Left forelimb (tissue), 1 donor: Measurements from ENCODE around the gene SLC45A1.

ENCODE experiments used
- DNase-seq: peaks from one replicate; pipeline ENCODE4 v3.0.0-alpha.2; 2018; ENCODE audit warnings: low spot score

SLC45A1 gene

DNA sequence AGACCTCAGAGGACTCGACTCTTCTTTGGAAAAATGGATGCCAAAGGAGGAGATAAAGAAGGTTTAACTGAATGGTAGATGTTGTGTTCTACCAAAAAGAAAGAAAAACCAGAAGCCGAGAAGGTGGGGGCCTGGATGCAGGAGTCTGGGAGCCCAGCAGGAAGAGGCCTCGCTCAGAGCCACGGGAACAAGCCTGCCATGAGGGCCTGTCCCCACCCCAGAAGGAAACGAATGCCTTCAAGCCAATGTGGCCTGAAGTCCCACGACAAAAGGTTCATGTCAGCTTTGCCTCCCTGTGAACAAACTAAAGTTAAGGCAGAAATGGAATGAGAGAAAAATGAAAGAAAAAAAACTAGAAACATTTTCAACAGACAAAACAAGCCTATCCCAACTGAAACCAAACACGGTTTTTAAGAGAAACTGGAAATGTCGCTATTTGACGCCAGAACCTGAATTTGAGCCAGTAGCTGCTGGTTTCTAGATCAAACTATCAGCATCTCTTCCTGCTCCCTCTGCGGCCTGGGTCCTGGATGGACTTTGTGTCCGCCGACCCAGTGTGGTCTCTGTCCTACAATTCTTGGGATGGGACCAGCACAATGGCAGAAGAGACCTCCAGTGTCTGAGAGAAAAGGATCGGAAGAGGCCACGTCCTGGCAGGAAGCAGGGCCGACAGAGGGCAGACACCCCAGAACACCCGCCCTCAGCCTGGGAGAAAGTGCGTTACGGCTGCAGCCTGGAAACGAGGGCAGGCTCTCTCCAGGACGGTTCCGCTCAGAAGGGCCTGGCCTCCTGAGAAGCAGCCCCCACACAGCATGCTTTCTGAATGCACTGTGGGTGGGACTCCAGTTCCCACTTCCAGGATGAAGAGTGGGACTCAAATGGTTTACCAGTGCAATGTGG, 35.2 kb downstream of the SLC45A1 start:
- DNase-seq: no peak

DNA sequence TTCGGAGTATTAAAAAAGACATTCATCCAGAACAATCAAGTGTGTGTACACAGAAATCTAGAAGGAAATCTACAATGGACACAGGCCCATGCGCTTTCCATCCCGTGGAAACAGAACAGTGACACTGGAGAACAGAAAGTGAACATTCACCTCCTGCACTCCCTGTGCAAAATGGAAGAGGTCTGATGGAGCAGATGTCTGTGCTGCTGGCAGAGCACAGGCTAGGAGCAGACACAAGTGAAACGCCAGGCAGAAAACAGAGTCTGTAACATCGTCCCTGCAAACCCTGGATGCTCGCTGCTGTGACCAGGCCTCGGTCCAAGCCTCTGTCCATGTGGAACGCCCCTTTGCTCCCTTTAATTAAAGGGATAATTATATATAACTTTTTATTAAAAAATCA, 36.1 kb downstream of the SLC45A1 start:
- DNase-seq: no peak

DNA sequence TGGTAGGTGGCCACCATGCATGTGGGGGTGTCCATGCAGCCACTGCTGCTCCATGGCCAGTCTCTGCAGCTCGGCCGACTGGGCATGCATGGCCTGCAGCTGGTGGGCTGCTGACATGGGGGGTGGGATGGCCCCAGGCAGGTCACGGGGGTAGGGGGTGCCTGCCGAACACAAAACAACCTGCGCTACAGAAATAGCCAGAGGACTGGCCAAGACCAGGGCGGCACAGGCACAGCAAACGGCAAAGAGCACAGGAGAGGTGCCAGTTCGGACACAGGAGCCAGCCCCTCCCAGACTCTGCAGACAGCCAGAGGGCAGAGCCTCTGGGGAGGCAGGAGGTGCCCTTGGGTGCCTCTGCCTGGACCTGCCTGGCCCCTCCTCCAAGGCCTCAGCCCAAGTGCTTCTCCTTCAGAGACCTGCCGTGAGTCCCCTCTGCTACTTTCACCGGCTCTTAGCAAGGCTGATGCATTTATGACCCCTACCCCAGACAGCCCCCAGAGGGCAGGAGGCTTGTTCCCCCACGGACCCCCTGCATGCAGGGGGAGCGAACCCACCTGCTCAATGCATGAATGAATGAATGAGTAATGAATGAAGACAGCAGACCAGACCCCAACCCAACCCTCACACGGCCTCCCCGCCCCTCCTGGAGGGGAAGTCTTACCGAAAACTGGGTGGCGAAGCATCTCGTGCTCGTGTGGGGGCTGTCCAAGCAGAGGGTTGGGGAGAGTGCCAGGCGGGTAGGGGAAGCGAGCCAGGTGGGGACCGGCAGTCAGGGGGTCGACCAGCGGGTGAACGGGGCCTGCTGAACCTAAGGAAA, 37.7 kb downstream of the SLC45A1 start:
- no peak for DNase-seq

DNA sequence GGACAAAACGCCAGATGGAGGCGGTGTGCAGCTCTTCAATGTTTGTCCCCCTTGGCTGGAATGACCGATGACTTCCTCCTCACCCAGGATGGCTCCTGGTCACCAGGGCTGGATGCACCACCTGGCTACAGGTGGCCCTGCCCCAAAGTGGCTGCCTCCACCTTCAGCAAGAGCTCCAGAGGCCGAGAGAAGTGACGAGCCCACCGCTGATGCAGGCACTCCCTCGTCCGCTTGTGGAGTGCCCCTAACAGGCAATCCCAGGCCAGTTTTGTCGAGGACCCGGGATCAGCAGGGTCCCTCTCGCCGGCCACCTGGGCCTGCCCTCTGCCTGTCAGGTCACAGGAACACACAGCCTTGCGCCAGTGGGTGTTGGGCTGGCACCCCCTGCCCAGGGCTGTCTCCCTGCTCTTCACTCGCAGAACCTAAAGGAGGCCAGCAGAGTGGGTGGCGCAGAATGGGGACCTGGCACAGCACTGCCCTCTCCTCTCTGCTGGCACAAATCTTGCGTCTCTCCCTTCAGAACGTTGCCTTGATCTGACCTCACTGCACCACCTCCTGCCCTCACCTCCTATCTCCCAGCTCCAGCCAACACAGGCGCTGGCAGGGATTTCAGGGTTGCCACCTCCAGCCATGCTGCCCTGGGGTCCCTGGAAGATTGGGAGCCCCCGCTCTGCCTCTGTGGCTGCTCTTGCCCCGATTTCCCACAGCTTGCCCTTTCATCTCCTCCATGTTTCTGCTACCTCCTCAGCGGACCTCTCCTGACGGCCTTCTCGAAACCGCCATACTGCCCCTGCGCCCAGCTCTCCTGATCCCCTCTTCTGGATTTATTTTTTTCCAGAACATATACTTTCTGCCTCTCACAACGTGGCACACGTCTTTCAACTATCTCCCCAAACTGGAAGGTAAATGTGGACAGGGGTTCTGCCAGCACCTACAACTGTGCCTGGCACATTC, 38.6 kb downstream of the SLC45A1 start:
- no peak for DNase-seq

DNA sequence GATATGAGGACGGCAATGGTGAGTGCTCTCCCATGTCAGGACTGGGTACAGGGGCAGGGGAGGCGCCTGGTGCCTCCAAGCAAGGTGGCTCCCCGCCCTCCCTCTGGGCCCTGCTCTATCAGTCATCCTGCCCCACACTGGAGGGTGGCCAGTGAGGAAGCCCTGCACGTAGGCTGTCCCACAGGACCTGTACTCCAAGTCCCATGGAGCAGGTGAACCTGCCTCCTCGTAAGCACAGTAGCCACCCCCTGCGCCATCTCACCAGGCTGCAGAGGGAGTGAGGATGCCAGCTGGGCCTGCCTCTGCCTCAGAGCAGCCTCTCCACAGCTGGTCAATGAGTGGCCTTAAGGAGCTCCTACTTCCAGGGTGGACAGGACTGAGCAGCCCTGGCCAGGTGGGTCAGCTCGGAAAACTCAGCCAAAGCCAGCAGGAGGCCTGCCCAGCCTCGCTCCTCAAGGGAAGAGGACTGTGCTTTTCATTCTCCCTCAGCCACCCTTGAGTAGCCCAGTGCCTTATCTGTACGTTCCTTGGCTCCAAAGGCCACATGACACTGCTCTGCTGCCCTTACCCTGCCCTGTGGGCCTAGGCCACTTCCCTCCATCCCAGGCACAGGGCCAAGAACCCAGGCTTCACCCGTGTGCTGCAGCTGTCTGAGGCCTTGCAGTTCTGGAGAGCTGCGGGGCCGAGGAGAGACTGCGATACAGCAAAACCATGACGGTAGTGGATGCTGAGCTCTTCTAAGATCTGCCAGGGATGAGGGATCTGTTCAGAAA, 39.6 kb downstream of the SLC45A1 start:
- no peak for DNase-seq

DNA sequence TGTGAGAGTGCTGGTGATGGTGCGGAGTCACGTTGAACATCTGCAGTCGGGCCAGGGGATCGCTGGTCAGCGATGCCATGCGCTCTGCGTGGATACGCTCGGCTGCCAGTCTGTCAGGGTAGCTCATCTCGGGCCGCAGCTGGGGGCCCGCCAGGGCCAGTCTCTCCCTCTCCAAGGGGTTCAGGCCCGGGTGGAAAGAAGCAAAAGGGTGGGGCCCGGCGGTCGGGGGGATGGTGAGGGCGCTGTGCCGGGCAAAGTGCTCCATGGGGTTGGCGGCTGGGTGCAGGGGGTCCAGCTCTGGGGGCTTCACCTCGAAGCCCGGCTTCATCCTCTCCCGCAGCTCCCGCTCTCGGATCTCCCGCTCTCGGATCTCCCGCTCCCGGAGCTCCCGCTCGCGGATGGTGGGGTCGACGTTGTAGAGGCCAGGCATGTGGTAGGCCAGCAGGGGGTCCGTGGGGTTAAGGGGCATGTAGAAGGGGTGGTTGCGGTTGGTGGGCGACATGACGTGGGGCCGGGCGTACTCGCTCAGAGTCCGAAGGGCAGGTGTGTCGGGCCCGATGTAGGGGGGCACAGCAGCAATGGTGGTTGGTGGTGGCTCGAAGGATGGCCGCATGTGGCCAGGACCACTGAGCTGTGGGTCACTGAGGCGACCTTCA, 40.5 kb downstream of the SLC45A1 start:
- no peak for DNase-seq

DNA sequence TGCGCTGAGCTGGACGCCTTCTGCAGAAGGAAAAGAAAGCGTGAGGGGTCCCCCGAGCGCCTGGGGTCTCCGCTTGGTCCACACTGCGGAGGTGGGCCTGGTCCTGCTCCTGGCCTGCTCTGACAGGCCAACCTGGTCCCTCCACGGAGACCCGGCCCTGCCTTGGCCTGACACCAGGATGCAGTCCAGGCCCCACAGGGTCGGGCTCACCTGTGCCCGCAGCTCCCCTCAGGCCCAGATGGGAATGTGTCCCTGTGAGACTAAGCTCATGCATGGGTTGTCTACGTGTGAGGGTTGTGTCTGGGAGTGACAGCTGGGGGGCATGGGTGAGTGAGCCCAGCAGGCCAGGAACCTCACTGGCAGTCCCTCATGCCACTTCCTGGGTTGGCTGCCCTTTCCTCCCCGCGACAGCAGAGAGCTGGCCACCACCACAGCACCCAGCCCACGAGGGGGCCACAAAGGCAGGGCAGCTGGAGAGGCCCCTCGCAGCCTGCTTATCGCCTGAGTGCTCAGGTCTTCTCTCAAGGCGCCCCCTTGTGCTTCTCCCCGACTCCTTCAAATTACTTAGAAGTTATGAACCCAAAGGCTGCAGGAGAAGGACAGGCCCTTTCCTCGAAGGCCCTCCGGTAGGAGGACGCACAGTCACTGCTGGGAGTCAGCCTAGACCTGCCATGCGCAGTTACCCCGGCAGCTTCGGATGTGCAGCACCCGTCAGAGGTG, 41.1 kb downstream of the SLC45A1 start:
- DNase-seq: no peak

DNA sequence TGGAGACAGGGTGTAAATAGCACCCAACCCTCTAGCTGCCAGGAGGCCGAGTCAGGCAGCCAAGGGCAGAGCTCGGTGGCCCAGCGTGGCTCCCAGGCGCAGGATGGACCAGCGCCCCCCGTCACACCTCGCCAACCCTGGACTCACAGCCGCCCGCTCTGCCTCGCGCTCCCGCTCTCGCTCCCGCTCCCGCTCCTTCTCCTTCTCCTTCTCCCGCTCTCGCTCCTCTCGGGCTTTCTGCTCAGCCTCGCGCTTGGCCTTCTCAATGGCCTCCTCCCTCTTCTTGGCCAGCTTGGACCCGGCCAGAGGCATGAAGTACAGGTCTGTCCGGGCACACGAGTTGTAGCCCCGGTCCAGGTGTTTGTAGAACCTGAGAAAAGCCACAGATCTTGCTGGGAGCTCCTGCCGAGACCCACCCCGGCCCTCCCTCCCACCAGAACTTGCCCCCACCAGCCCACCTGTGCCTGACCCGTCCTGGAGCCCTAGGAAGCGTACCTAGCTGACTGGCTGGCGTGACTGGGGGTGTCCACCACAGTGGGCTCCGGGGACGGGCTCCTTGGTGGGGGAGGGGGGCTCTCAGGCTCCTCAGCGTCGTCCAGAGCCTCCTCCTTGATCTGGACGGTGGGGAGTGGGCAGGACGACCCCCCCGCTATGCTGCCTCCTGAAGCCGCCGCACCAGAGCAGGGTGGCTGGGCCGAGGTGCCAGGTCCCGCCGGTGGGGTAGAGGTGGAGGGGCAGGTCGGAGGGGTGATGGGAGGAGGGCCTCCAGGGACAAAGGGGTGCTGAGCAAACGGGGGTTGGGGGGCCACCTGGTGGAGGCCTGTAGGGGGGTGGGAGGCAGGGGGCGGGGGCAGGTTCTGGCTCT, 41.9 kb downstream of the SLC45A1 start:
- no peak for DNase-seq

DNA sequence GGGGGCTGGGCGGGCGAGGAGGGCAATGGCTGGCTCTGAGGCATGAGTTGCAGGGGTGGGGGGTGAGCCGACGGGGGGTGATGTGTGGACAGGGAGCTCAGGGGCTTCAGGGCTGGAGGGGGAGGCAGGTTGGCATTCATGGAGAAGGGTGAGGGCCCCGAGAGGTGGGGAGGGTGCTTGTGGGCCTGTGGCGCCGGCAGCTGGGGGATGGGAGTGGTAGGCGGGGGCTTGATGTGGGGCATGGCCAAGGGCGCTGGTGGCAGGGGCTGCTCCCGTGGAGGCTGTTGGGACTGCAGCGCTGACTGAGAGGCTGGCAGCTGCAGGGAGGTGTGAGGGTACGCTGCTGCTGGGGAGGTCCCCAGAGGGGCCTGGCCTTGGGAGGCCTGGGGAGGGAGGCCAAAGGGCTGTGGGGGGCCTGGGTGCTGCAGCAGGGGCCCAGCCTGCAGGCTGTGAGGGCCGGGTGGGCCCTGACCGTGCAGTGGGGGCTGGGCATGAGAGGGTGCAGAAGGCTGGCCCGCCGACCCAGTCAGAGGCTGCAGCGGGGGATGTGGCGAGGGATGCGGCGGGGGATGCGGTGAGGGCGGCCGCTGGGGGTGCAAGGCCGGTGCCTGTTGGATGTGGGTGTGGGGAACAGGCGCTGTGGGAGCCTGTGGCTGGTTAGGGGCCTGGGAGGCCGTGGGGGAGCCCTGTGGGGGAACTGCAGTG, 42.7 kb downstream of the SLC45A1 start:
- no peak for DNase-seq

DNA sequence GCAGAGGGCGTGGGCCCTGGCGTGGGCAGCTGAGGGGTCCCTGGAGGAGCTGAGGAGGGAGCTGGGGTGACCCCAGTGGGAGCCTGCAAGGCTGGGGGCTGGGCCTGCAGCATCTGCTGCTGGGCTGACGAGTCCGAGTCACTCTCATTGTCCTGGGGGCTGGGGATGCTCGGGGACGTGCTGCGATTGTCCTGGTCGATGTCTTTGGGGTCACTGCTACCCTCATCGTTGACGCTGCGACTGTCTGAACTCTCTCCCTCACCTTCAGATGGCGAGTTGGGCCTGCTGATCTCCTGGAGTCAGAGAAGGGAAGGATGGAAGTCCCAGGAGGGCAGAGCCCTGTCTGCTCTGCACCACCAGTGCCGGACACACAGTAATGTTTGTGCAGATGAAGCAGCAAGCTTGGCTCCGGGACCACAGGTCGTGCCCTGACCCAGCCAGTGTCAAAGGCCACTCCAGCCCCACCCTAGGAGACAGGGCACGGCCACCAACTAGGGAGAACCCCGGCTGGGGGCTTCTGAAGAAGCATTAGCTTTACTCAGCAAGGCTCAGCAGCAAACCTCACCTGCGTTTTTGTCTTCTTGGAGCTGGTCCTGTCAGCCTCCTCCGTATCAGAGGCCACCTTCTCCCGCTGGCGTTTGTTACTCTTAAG, 43.4 kb downstream of the SLC45A1 start:
- DNase-seq: no peak

DNA sequence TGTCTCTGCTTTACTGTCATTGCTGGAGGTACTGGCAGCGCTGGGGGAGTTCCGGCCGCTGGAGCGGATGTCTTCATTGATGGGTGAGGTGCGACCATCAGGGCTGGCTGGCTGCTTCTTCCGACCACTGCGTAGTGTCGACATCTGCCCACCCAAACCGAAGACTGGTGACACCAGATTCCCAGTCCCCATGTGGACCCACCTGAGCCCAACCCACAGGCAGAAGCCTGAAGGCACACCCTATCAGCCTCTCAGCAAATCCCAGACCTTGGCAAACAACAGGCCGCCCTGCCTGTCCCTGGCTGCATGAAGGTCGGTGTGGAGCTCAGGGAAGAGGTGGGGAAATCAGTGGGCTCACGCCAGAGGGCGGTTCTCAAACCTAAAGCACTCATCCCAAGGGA, 44.8 kb downstream of the SLC45A1 start:
- no peak for DNase-seq

DNA sequence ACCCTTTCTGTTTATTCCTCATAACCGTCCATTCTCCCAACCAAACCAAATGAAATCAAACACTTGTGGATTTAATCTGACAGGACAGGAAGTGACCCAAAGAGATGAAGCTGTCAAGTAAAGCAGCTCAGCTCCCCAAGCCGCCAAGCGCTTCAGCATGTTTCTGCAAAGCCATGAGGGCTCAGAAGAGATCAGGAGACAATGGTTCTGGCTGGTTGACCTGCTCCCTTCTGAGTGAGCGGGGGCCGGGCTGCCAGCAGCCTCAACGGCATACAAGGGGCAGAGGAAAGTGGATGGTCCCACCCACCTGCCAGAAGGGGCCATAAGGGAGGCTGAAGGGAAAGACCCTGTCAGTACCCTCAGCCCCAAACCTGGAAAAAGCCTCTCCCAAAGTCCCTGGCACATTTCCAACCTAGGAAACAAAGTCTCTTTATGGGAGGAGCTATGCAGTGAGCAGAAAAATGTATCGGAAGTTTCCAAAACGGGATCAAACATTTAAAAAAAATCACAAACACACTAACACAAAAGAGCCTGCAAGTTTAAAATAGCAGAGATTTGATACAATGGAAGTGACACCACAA, 45.4 kb downstream of the SLC45A1 start:
- DNase-seq: no peak

DNA sequence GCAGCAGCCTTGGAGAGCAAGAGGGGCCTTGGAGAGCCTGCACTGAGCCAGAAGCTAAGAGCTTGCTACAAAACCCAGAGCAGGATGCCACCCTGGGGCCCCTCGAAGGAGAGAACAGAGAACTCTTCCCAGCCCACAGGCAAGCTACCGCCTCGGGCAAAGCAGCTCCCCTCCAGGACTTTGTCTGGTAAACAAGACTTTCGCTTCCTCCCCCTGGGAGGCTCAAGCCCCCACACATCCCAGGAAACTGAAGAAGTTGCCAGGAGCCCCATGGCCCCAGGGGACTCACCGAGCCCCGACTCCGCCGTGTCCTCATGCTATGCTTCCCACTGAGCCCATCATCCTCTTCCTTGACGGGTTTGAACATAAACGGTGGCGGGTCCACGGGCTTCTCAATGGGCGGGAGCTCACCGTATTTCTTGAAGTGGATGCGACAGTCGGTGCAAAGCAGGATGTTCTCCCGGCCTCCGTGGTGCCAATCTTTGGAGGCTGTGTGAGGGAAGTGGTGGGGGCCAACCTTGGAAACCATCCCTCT, 45.9 kb downstream of the SLC45A1 start:
- DNase-seq: no peak

DNA sequence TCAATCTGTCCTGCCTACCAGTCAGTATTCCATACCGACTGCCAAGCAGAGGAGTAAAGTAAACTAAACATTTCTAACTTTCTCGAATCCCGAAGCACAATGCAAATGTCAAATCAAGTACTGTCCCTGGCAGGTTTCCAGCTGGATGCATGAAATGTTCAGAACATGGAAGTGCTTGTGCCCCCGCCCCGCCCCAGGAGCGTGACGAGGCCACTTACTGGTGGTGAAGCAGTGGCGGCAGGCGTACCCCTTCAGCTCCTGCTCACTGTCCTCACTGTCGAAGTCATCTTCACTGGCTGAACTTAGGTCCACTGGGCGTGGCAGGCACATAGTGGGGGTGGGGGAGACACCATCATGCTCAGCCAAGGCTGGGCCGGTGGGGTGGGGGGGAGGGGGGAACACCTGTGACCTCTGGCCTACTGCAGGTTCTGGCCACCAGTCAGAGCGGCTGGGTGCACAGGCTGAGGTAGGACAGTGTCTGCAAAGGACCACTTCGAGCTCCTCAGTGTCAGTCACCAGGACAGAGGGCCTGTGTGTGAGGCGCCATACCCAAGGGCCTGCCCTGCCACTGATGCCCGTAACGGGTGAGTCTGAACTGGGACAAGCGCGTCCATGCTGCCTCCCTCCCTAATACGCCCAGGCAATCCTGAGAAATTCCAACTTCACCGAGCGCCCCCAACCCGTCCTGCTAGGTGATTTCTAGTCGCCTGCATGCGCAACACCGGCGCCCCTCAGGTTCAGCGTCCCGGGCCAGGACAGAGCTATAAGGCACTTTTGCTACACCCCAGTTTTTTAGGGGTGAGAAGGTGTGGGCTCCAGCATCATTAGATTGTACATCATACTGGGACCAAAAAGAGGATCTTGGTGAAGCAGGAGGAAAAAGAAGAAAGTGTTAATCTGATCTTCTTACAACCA, 46.9 kb downstream of the SLC45A1 start:
- no peak for DNase-seq

DNA sequence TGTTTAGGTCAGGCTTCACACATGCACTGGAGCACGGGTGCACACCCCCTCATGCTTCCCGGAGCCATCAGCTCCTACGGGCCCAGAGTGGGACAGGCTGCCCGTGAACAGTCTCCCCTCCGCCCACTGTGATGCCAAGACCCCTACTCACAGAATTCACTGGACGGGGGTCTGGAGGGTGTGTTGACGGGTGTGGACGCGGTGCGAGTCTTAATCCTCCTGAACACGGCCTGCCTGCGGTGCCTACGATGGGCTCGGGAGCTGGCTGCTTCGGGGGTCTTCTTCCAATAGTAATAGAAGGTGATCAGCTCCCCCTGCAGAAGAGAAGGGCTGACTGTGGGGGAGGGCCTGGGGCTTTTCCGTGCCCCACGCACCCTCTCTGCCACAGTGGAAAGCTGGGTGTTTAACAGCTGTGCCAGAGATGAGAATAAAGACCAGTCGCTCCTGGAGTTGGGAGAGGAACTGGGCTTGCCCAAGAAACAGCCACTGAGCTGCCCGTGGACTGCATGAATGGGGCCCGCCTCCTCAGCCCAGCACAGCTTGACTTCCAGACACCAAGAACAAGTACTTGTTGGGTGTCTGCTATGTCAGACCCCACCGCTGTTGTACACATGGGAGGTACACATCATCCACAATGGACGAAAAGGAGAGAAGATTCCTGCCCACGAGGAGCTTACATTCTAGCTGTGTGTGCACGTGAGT, 47.9 kb downstream of the SLC45A1 start:
- no peak for DNase-seq
